ENCODE results near the gene FGD2. TPM values are rescaled to one million over a fixed set of nuclear protein-coding genes. Genes with fewer than 3 reads are reported as not detected.

The FGD2 gene
- polyA plus RNA-seq, 2 donors = 4.1 to 4.3 TPM

- Histone ChIP-seq H3K4me1 (ENCODE audit: control insufficient read depth in 2 of 2, insufficient read depth in 2 of 2, low read length in 1 of 2) (peaks cover 0 to 35% of the 10 kb centered on the region in 2 donors), H3K27me3 (ENCODE audit: control insufficient read depth in 1 of 2, insufficient read depth in 2 of 2, low read length in 2 of 2) (no peaks in the 10 kb centered on the region), H3K27ac (ENCODE audit: low read depth in 2 of 2, low read length in 1 of 2) (peak overlapping the region; percentile 91 to 93)
Observed at GRCh38 chr6:37024656-37025337, 19.3 kb downstream of the FGD2 start.

GRCh38 chr6:37025621-37026466 lies 20.4 kb downstream of the FGD2 start:
- Histone ChIP-seq H3K27me3 (ENCODE audit: control insufficient read depth in 1 of 2, insufficient read depth in 2 of 2, low read length in 2 of 2) (no peaks in the 10 kb centered on the region), H3K4me1 (ENCODE audit: control insufficient read depth in 2 of 2, insufficient read depth in 2 of 2, low read length in 1 of 2) (peaks cover 0 to 31% of the 10 kb centered on the region in 2 donors), H3K27ac (ENCODE audit: low read depth in 2 of 2, low read length in 1 of 2) (peak overlapping the region; percentile 89 to 93), H3K9me3 (ENCODE audit: control insufficient read depth in 2 of 2, insufficient read depth in 1 of 2, low read depth in 1 of 2, low read length in 1 of 2) (no peaks in the 10 kb centered on the region), H3K4me3 (ENCODE audit: low read depth in 1 of 2, low read length in 2 of 2) (no peak overlapping the region), H3K36me3 (ENCODE audit: control insufficient read depth in 2 of 2, insufficient read depth in 2 of 2, low read length in 1 of 2) (no peaks in the 10 kb centered on the region)
- 88 to 90% methylated on average over 24 of the region's 24 CpGs for WGBS, 2 donors

More at GRCh38 chr6:37024656-37025337, 19.3 kb downstream of the FGD2 start:
- H3K36me3 ChIP-seq (ENCODE audit: control insufficient read depth in 2 of 2, insufficient read depth in 2 of 2, low read length in 1 of 2) = no peaks in the 10 kb centered on the region
- WGBS, 2 donors = 45 to 57% methylated on average over 15 of the region's 15 CpGs
- no peak overlapping the region for H3K4me3 ChIP-seq (ENCODE audit: low read depth in 1 of 2, low read length in 2 of 2)
- no peaks in the 10 kb centered on the region for H3K9me3 ChIP-seq (ENCODE audit: control insufficient read depth in 2 of 2, insufficient read depth in 1 of 2, low read depth in 1 of 2, low read length in 1 of 2)

DNA sequence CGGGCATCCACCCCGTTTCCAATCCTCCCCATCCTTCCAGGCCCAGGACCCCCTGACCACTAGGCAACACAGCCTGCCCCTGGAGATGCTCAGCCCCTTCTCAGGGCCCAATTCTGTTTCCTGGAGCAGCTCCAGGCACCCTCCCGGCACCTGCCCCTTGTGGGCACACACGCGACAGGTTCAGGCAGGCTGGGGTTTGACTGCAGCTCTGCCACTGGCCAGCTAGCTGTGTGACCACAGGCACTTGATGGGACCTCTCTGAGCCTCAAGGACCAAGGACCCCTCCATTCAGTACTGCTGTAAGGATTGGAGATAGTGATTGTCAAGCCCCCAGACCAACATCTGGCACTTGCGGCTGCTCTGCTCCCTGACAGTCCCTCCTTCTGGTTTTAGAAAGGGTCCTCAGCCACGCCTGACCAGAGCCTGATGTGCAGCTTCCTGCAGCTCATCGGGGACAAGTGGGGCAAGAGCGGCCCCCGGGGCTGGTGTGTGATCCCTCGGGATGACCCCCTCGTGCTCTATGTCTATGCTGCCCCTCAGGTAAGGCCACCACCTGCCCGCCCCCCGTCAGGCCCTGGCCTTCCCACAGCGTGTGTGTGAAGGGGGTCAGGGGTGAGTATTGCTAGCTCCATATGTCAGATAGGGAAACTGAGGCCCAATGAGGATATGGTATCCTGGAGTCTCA lies 21.7 kb downstream of the FGD2 start:
- H3K9me3 ChIP-seq (ENCODE audit: control insufficient read depth in 2 of 2, insufficient read depth in 1 of 2, low read depth in 1 of 2, low read length in 1 of 2) = no peaks in the 10 kb centered on the region
- no peaks in the 10 kb centered on the region for H3K27me3 ChIP-seq (ENCODE audit: control insufficient read depth in 1 of 2, insufficient read depth in 2 of 2, low read length in 2 of 2)
- 76 to 81% methylated on average over 15 of the region's 15 CpGs for WGBS, 2 donors
- no peak overlapping the region for H3K4me3 ChIP-seq (ENCODE audit: low read depth in 1 of 2, low read length in 2 of 2)
- H3K4me1 ChIP-seq (ENCODE audit: control insufficient read depth in 2 of 2, insufficient read depth in 2 of 2, low read length in 1 of 2) = peaks cover 0 to 27% of the 10 kb centered on the region in 2 donors
- H3K27ac ChIP-seq (ENCODE audit: low read depth in 2 of 2, low read length in 1 of 2) = no peak overlapping the region
- H3K36me3 ChIP-seq (ENCODE audit: control insufficient read depth in 2 of 2, insufficient read depth in 2 of 2, low read length in 1 of 2) = no peaks in the 10 kb centered on the region

DNA sequence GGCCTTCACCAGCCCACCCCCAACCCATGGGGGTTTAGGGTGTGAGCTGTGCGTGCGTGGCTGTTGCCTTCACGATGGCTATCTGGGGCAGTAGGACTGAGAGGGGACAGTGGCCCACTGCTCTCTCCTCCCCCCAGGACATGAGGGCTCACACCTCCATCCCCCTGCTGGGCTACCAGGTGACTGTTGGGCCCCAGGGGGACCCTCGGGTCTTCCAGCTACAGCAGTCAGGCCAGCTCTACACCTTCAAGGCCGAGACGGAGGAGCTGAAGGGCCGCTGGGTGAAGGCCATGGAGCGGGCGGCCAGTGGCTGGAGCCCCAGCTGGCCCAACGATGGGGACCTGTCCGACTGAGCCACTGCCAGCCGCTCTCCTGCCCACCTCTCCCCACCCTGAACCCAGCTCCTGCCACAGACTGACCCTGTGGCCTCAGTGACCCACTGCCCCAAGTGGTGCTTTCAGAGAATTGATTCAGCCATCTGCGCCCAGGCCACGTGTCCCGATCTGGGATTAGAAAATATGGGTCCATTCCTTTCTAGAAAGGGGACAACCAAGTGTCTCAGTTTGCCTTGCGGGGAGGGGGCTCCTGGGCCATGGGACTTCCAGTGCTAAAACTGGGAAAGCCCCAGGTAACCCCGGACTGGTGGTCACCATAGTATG lies 22.5 kb downstream of the FGD2 start:
- no peaks in the 10 kb centered on the region for H3K36me3 ChIP-seq (ENCODE audit: control insufficient read depth in 2 of 2, insufficient read depth in 2 of 2, low read length in 1 of 2)
- H3K4me3 ChIP-seq (ENCODE audit: low read depth in 1 of 2, low read length in 2 of 2) = no peak overlapping the region
- 95 to 96% methylated on average over 17 of the region's 17 CpGs for WGBS, 2 donors
- H3K4me1 ChIP-seq (ENCODE audit: control insufficient read depth in 2 of 2, insufficient read depth in 2 of 2, low read length in 1 of 2) = peaks cover 0 to 21% of the 10 kb centered on the region in 2 donors
- H3K27me3 ChIP-seq (ENCODE audit: control insufficient read depth in 1 of 2, insufficient read depth in 2 of 2, low read length in 2 of 2) = no peaks in the 10 kb centered on the region
- H3K27ac ChIP-seq (ENCODE audit: low read depth in 2 of 2, low read length in 1 of 2) = no peak overlapping the region
- no peaks in the 10 kb centered on the region for H3K9me3 ChIP-seq (ENCODE audit: control insufficient read depth in 2 of 2, insufficient read depth in 1 of 2, low read depth in 1 of 2, low read length in 1 of 2)

GRCh38 chr6:37029249-37029971 lies 24.0 kb downstream of the FGD2 start:
- Histone ChIP-seq H3K36me3 (ENCODE audit: control insufficient read depth in 2 of 2, insufficient read depth in 2 of 2, low read length in 1 of 2) (peaks cover 0 to 3% of the 10 kb centered on the region in 2 donors), H3K9me3 (ENCODE audit: control insufficient read depth in 2 of 2, insufficient read depth in 1 of 2, low read depth in 1 of 2, low read length in 1 of 2) (no peaks in the 10 kb centered on the region), H3K4me3 (ENCODE audit: low read depth in 1 of 2, low read length in 2 of 2) (no peak overlapping the region), H3K27me3 (ENCODE audit: control insufficient read depth in 1 of 2, insufficient read depth in 2 of 2, low read length in 2 of 2) (no peaks in the 10 kb centered on the region), H3K4me1 (ENCODE audit: control insufficient read depth in 2 of 2, insufficient read depth in 2 of 2, low read length in 1 of 2) (peaks cover 0 to 19% of the 10 kb centered on the region in 2 donors), H3K27ac (ENCODE audit: low read depth in 2 of 2, low read length in 1 of 2) (peak overlapping the region; percentile 55 to 78)
- WGBS, 2 donors = 68% methylated on average over 4 of the region's 4 CpGs

- WGBS, 2 donors = 52 to 64% methylated on average over 2 of the region's 2 CpGs
- H3K27me3 ChIP-seq (ENCODE audit: control insufficient read depth in 1 of 2, insufficient read depth in 2 of 2, low read length in 2 of 2) = no peaks in the 10 kb centered on the region
- H3K9me3 ChIP-seq (ENCODE audit: control insufficient read depth in 2 of 2, insufficient read depth in 1 of 2, low read depth in 1 of 2, low read length in 1 of 2) = no peaks in the 10 kb centered on the region
- peaks cover 0 to 3% of the 10 kb centered on the region in 2 donors for H3K36me3 ChIP-seq (ENCODE audit: control insufficient read depth in 2 of 2, insufficient read depth in 2 of 2, low read length in 1 of 2)
- no peak overlapping the region for H3K27ac ChIP-seq (ENCODE audit: low read depth in 2 of 2, low read length in 1 of 2)
- H3K4me1 ChIP-seq (ENCODE audit: control insufficient read depth in 2 of 2, insufficient read depth in 2 of 2, low read length in 1 of 2) = peaks cover 0 to 15% of the 10 kb centered on the region in 2 donors
- no peak overlapping the region for H3K4me3 ChIP-seq (ENCODE audit: low read depth in 1 of 2, low read length in 2 of 2)
Observed at GRCh38 chr6:37030599-37030998, 25.1 kb downstream of the FGD2 start.

- Histone ChIP-seq H3K9me3 (ENCODE audit: control insufficient read depth in 2 of 2, insufficient read depth in 1 of 2, low read depth in 1 of 2, low read length in 1 of 2) (no peaks in the 10 kb centered on the region), H3K4me1 (ENCODE audit: control insufficient read depth in 2 of 2, insufficient read depth in 2 of 2, low read length in 1 of 2) (peaks cover 0 to 5% of the 10 kb centered on the region in 2 donors), H3K27me3 (ENCODE audit: control insufficient read depth in 1 of 2, insufficient read depth in 2 of 2, low read length in 2 of 2) (no peaks in the 10 kb centered on the region), H3K4me3 (ENCODE audit: low read depth in 1 of 2, low read length in 2 of 2) (no peak overlapping the region), H3K36me3 (ENCODE audit: control insufficient read depth in 2 of 2, insufficient read depth in 2 of 2, low read length in 1 of 2) (peaks cover 0 to 3% of the 10 kb centered on the region in 2 donors), H3K27ac (ENCODE audit: low read depth in 2 of 2, low read length in 1 of 2) (no peak overlapping the region)
- WGBS, 2 donors = 85 to 87% methylated on average over 7 of the region's 7 CpGs
Observed at GRCh38 chr6:37032239-37032638, 26.8 kb downstream of the FGD2 start.

GRCh38 chr6:37033255-37033654 lies 27.8 kb downstream of the FGD2 start:
- Histone ChIP-seq H3K27me3 (ENCODE audit: control insufficient read depth in 1 of 2, insufficient read depth in 2 of 2, low read length in 2 of 2) (no peaks in the 10 kb centered on the region), H3K4me3 (ENCODE audit: low read depth in 1 of 2, low read length in 2 of 2) (no peak overlapping the region), H3K4me1 (ENCODE audit: control insufficient read depth in 2 of 2, insufficient read depth in 2 of 2, low read length in 1 of 2) (peaks cover 0 to 4% of the 10 kb centered on the region in 2 donors), H3K27ac (ENCODE audit: low read depth in 2 of 2, low read length in 1 of 2) (no peak overlapping the region), H3K9me3 (ENCODE audit: control insufficient read depth in 2 of 2, insufficient read depth in 1 of 2, low read depth in 1 of 2, low read length in 1 of 2) (no peaks in the 10 kb centered on the region), H3K36me3 (ENCODE audit: control insufficient read depth in 2 of 2, insufficient read depth in 2 of 2, low read length in 1 of 2) (peaks cover 0 to 3% of the 10 kb centered on the region in 2 donors)
- 71 to 76% methylated on average over 7 of the region's 7 CpGs for WGBS, 2 donors
